Sigmoid colon (tissue), 4 donors: ENCODE results near the gene NAA16.

Experiments used
- POLR2AphosphoS5 ChIP-seq, 4 donors: sonication (generic); formaldehyde crosslinking; IDR thresholded peaks; one replicate each; pipeline ENCODE4 v1.6.1; 2017; ENCODE audit warnings: antibody characterized with exemption in 4 of 4
- TF ChIP-seq, protein P1 (sequence below), 4 experiments: fragments of 450-650 bp in 3 of 4; fragments of 200-600 bp in 1 of 4; IDR thresholded peaks; one replicate each; pipeline ENCODE4 v1.5.1; 2016 to 2019; ENCODE audit warnings: antibody characterized with exemption in 4 of 4, mild to moderate bottlenecking in 3 of 4, moderate library complexity in 2 of 4

DNA sequence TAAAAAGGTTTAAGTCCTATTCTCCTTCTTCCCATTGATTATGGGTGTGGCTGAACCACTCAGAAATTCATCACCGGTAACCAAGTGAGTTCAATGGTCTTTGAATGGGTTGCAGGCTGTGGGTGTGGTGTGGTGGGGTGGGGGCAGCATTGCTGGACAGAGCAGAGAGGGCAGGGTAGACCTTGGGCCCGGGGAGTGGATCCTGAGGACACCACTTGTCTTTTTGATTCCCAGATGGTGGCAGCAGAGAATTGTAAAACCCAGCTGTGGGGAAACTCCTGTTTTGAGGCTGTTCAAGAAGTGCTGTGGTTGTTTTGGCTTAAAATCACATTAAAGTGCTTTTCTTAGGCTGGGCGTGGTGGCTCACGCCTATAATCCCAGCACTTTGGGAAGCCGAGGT lies 100.5 kb downstream of the NAA16 start:
- TF ChIP-seq, protein P1, sequence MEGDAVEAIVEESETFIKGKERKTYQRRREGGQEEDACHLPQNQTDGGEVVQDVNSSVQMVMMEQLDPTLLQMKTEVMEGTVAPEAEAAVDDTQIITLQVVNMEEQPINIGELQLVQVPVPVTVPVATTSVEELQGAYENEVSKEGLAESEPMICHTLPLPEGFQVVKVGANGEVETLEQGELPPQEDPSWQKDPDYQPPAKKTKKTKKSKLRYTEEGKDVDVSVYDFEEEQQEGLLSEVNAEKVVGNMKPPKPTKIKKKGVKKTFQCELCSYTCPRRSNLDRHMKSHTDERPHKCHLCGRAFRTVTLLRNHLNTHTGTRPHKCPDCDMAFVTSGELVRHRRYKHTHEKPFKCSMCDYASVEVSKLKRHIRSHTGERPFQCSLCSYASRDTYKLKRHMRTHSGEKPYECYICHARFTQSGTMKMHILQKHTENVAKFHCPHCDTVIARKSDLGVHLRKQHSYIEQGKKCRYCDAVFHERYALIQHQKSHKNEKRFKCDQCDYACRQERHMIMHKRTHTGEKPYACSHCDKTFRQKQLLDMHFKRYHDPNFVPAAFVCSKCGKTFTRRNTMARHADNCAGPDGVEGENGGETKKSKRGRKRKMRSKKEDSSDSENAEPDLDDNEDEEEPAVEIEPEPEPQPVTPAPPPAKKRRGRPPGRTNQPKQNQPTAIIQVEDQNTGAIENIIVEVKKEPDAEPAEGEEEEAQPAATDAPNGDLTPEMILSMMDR (IDR thresholded peaks at IDR 0.05) = no peak
- TF ChIP-seq POLR2AphosphoS5 (IDR thresholded peaks at IDR 0.05) = no peak
